Measurements from ENCODE around the gene DOK7. TPM values are rescaled to one million over a fixed set of nuclear protein-coding genes. Genes with fewer than 3 reads are reported as not detected.

DOK7 gene
- total RNA-seq, 2 donors from 2014 or later = 6.3 to 7.0 TPM

- no peak for DNase-seq
- intact Hi-C loops (cut with DNase I) = no loop called here
- H3K9me3 ChIP-seq = no peaks in the 10 kb centered on the region
- no peaks in the 10 kb centered on the region for H3K27me3 ChIP-seq
- no peak overlapping the region for H3K4me3 ChIP-seq
- peaks cover 0 to 2% of the 10 kb centered on the region in 2 donors for H3K36me3 ChIP-seq (replicated peaks in 1 of 2; ENCODE audit: insufficient read depth in 1 of 2, low read depth in 2 of 2)
- 84 to 94% methylated on average over 21 to 23 of the region's 24 CpGs for WGBS, 2 donors
- TF ChIP-seq POLR2A (IDR thresholded peaks at IDR 0.05) = no peak
- TF ChIP-seq, protein P1, sequence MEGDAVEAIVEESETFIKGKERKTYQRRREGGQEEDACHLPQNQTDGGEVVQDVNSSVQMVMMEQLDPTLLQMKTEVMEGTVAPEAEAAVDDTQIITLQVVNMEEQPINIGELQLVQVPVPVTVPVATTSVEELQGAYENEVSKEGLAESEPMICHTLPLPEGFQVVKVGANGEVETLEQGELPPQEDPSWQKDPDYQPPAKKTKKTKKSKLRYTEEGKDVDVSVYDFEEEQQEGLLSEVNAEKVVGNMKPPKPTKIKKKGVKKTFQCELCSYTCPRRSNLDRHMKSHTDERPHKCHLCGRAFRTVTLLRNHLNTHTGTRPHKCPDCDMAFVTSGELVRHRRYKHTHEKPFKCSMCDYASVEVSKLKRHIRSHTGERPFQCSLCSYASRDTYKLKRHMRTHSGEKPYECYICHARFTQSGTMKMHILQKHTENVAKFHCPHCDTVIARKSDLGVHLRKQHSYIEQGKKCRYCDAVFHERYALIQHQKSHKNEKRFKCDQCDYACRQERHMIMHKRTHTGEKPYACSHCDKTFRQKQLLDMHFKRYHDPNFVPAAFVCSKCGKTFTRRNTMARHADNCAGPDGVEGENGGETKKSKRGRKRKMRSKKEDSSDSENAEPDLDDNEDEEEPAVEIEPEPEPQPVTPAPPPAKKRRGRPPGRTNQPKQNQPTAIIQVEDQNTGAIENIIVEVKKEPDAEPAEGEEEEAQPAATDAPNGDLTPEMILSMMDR (IDR thresholded peaks at IDR 0.05) = no peak
- no peaks in the 10 kb centered on the region for H3K4me1 ChIP-seq
- ATAC-seq = no peak
- no peak overlapping the region for H3K27ac ChIP-seq
Measured at GRCh38 chr4:3501126-3501824, 38.2 kb downstream of the DOK7 start.

GRCh38 chr4:3501825-3502425 lies 38.8 kb downstream of the DOK7 start:
- H3K4me3 ChIP-seq = no peak overlapping the region
- H3K4me1 ChIP-seq = no peaks in the 10 kb centered on the region
- no peaks in the 10 kb centered on the region for H3K9me3 ChIP-seq
- no peaks in the 10 kb centered on the region for H3K27me3 ChIP-seq
- ATAC-seq (peak; percentile 4), DNase-seq (no peak)
- no peak overlapping the region for H3K27ac ChIP-seq
- intact Hi-C loops (cut with DNase I) = no loop called here
- 88 to 91% methylated on average over 13 to 19 of the region's 19 CpGs for WGBS, 2 donors
- TF ChIP-seq POLR2A (IDR thresholded peaks at IDR 0.05) = no peak
- TF ChIP-seq, protein P1 (IDR thresholded peaks at IDR 0.05) = no peak
- peaks cover 0 to 2% of the 10 kb centered on the region in 2 donors for H3K36me3 ChIP-seq (replicated peaks in 1 of 2; ENCODE audit: insufficient read depth in 1 of 2, low read depth in 2 of 2)

GRCh38 chr4:3502941-3503936 lies 40.1 kb downstream of the DOK7 start:
- DNase-seq (no peak), ATAC-seq (no peak)
- no peak overlapping the region for H3K27ac ChIP-seq
- no peaks in the 10 kb centered on the region for H3K4me1 ChIP-seq
- peaks cover 0 to 2% of the 10 kb centered on the region in 2 donors for H3K36me3 ChIP-seq (replicated peaks in 1 of 2; ENCODE audit: insufficient read depth in 1 of 2, low read depth in 2 of 2)
- WGBS, 2 donors = 86 to 87% methylated on average over 26 to 39 of the region's 39 CpGs
- H3K27me3 ChIP-seq = no peaks in the 10 kb centered on the region
- no peak overlapping the region for H3K4me3 ChIP-seq
- TF ChIP-seq, protein P1 (IDR thresholded peaks at IDR 0.05) = no peak
- no peak for TF ChIP-seq POLR2A (IDR thresholded peaks at IDR 0.05)
- intact Hi-C loops (cut with DNase I) = no loop called here
- no peaks in the 10 kb centered on the region for H3K9me3 ChIP-seq

DNA sequence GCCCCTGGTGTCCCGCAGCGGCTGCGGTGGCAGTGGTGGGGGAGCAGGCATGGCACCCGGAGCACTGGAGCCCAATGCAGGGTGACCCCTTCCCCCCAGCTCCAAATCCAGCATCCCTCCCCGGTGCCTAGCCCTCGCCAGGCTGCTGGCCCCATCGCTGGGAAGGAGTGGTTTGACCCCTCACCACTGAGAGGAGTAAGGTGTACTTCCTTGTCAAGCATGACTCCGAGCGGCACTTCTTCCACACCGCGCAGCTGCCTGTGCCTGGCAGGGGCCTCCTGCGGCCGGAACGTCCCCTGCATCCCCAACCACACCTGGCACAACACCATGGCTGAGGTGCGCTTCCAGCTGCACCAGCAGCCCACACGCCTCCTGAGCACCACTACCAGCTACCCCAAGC lies 42.1 kb downstream of the DOK7 start:
- TF ChIP-seq, protein P1 (IDR thresholded peaks at IDR 0.05) = no peak
- no peak for TF ChIP-seq POLR2A (IDR thresholded peaks at IDR 0.05)

More for the DNA sequence above, 42.1 kb downstream of the DOK7 start:
- intact Hi-C loops (cut with DNase I) = no loop called here
- no peaks in the 10 kb centered on the region for H3K27me3 ChIP-seq
- H3K4me3 ChIP-seq = no peak overlapping the region
- ATAC-seq = no peak
- WGBS, 2 donors = 92 to 94% methylated on average over 12 to 16 of the region's 16 CpGs
- DNase-seq = no peak
- H3K4me1 ChIP-seq = no peaks in the 10 kb centered on the region
- H3K36me3 ChIP-seq (replicated peaks in 1 of 2; ENCODE audit: insufficient read depth in 1 of 2, low read depth in 2 of 2) = peaks cover 0 to 2% of the 10 kb centered on the region in 2 donors
- H3K9me3 ChIP-seq = no peaks in the 10 kb centered on the region
- H3K27ac ChIP-seq = no peak overlapping the region

All from body of pancreas (tissue), 4 donors.